K562 (cell line): ENCODE data around the gene IRGQ.
A peak's percentile ranks its signal among the peaks of the same experiment; 100 is the strongest.

Experiments
- CEBPB ChIP-seq: fragments of 450-650 bp; IDR thresholded peaks from 2 replicates; pipeline ENCODE4 v1.6.1; 2016; ENCODE audit warnings: missing genetic modification characterization, missing compliant biosample characterization
- CTCF ChIP-seq, 3 experiments: IDR thresholded peaks in 2 of 3; conservative IDR thresholded peaks in 1 of 3; 2 replicates each; pipeline ENCODE4 v1.5.1; 2011 to 2012; ENCODE audit warnings: low read length in 3 of 3, mild to moderate bottlenecking in 3 of 3, control low read depth in 2 of 3, improper control_type of control experiment in 1 of 3, inconsistent platforms in 1 of 3, low read depth in 1 of 3, mixed read lengths in 1 of 3, moderate library complexity in 1 of 3; ENCODE audit not compliant: insufficient read depth in 2 of 3
- EP400 ChIP-seq: fragments of 450-650 bp; IDR thresholded peaks from 2 replicates; pipeline ENCODE4 v1.6.1; 2017; ENCODE audit warnings: antibody characterized with exemption, mild to moderate bottlenecking, moderate library complexity
- EZH2 ChIP-seq: IDR thresholded peaks from 2 replicates; pipeline ENCODE4 v1.6.1; 2012; ENCODE audit warnings: low read depth, mild to moderate bottlenecking, inconsistent platforms, low read length, borderline replicate concordance
- PHF20 ChIP-seq: fragments of 450-650 bp; IDR thresholded peaks from 2 replicates; pipeline ENCODE4 v1.6.1; 2018; ENCODE audit not compliant: partially characterized antibody
- POLR3G ChIP-seq: IDR thresholded peaks from 2 replicates; pipeline ENCODE4 v1.6.1; 2011; ENCODE audit not compliant: insufficient read length, insufficient replicate concordance; ENCODE audit errors: extremely low read depth
- REST ChIP-seq, 2 experiments: fragments of 450-650 bp; formaldehyde crosslinking in 1 of 2; IDR thresholded peaks; 2 replicates each; pipeline versions ENCODE4 v1.4.0 to v1.6.1; 2014 to 2020; ENCODE audit warnings: mild to moderate bottlenecking in 2 of 2, borderline replicate concordance in 1 of 2, low read depth in 1 of 2
- THRA ChIP-seq: fragments of 450-650 bp; IDR thresholded peaks from 2 replicates; pipeline ENCODE4 v1.6.1; 2017; ENCODE audit warnings: mild to moderate bottlenecking, moderate library complexity
- YY1 ChIP-seq, 3 experiments: IDR thresholded peaks; 2 replicates each; pipeline ENCODE4 v1.6.1; 2011; ENCODE audit warnings: low read length in 2 of 3, mild to moderate bottlenecking in 2 of 3, moderate library complexity in 2 of 3, borderline replicate concordance in 1 of 3, control low read depth in 1 of 3, low read depth in 1 of 3; ENCODE audit not compliant: insufficient read depth in 3 of 3, insufficient replicate concordance in 2 of 3, control insufficient read depth in 1 of 3, insufficient read length in 1 of 3; ENCODE audit errors: extremely low read depth in 1 of 3
- ZBTB7A ChIP-seq: IDR thresholded peaks from 2 replicates; pipeline ENCODE4 v1.6.1; 2011; ENCODE audit warnings: low read depth, mild to moderate bottlenecking, low read length, moderate library complexity, borderline replicate concordance; ENCODE audit not compliant: control insufficient read depth
- ZNF174 ChIP-seq: fragments of 250-450 bp; sonication (Bioruptor Pico); IDR thresholded peaks from 2 replicates; pipeline ENCODE4 v1.4.0; 2020; ENCODE audit warnings: mild to moderate bottlenecking

- TF ChIP-seq CTCF (IDR thresholded peaks at IDR 0.05 in 2 of 3, conservative IDR thresholded peaks at IDR 0.05 in 1 of 3; ENCODE audit: insufficient read depth in 2 of 3, low read depth in 1 of 3, low read length in 3 of 3) (no peak), ZNF174 (no peak), CEBPB (no peak), REST (IDR thresholded peaks at IDR 0.05; ENCODE audit: borderline replicate concordance) (no peak), REST (CRISPR knock-in tag; IDR thresholded peaks at IDR 0.05; ENCODE audit: low read depth) (no peak), PHF20 (no peak), EZH2 (no peak), POLR3G (no peak), THRA (no peak), EP400 (0 out of 2 replicates have a peak, but pooled peaks have one; percentile 30), ZBTB7A (no peak), YY1 (IDR thresholded peaks at IDR 0.05; ENCODE audit: borderline replicate concordance in 1 of 3, control insufficient read depth in 1 of 3, extremely low read depth in 1 of 3, insufficient read depth in 3 of 3, insufficient read length in 1 of 3, insufficient replicate concordance in 2 of 3, low read depth in 1 of 3, low read length in 2 of 3) (no peak)
Measured at GRCh38 chr19:43616306-43616705, 20.4 kb upstream of the IRGQ start.
